Amniotic stem cell (primary cell): Measurements from ENCODE around the gene STAT3.
"Not testable (repeated sequence)": the region's sequence is repeated elsewhere in the genome, so short reads cannot be mapped to it uniquely, and the experiment has no call there.

Source experiments
- DNase-seq: peaks from one replicate; lab custom pipeline; 2025; lab: John Stamatoyannopoulos, UW

Gene STAT3

GRCh38 chr17:42386777-42387657 lies 1.2 kb downstream of the STAT3 start:
- DNase-seq, result no peak

- DNase-seq, result no peak
Measured at GRCh38 chr17:42381898-42382297, 6.3 kb downstream of the STAT3 start.

GRCh38 chr17:42380935-42381334 lies 7.3 kb downstream of the STAT3 start:
- no peak for DNase-seq

- DNase-seq, result no peak
Measured at GRCh38 chr17:42378959-42379594, 9.2 kb downstream of the STAT3 start.

- no peak for DNase-seq
Measured at GRCh38 chr17:42378359-42378958, 9.8 kb downstream of the STAT3 start.

GRCh38 chr17:42373896-42374295 lies 14.3 kb downstream of the STAT3 start:
- no peak for DNase-seq

- DNase-seq, result no peak
Measured at GRCh38 chr17:42372142-42372541, 16.1 kb downstream of the STAT3 start.

GRCh38 chr17:42368797-42369561 lies 19.3 kb downstream of the STAT3 start:
- DNase-seq, result not testable (repeated sequence)

GRCh38 chr17:42368310-42368709 lies 19.9 kb downstream of the STAT3 start:
- not testable (repeated sequence) for DNase-seq

GRCh38 chr17:42366176-42367023 lies 21.8 kb downstream of the STAT3 start:
- DNase-seq, result not testable (repeated sequence)

GRCh38 chr17:42365136-42365535 lies 23.1 kb downstream of the STAT3 start:
- DNase-seq, result peak; percentile 77

GRCh38 chr17:42363767-42364585 lies 24.3 kb downstream of the STAT3 start:
- peak; percentile 61 for DNase-seq

- DNase-seq, result no peak
Measured at GRCh38 chr17:42363231-42363630, 25.0 kb downstream of the STAT3 start.

- DNase-seq, result no peak
Measured at GRCh38 chr17:42362245-42362961, 25.8 kb downstream of the STAT3 start.

GRCh38 chr17:42361781-42362186 lies 26.5 kb downstream of the STAT3 start:
- DNase-seq, result no peak

- DNase-seq, result not testable (repeated sequence)
Measured at GRCh38 chr17:42360388-42360787, 27.9 kb downstream of the STAT3 start.

GRCh38 chr17:42359133-42359532 lies 29.1 kb downstream of the STAT3 start:
- DNase-seq, result no peak

- DNase-seq, result no peak
Measured at GRCh38 chr17:42358434-42358833, 29.8 kb downstream of the STAT3 start.

GRCh38 chr17:42354956-42355843 lies 33.0 kb downstream of the STAT3 start:
- no peak for DNase-seq
